Femur (tissue), 1 donor: ENCODE results near the gene ITGB1.

Source experiments
- DNase-seq: peaks from one replicate; pipeline ENCODE4 v3.0.0-alpha.2; 2017

The ITGB1 gene

GRCh38 chr10:32954545-32955298 is 3.3 kb downstream of the ITGB1 start:
- DNase-seq, result no peak

- DNase-seq, result no peak
Measured at GRCh38 chr10:32954080-32954479, 4.0 kb downstream of the ITGB1 start.

DNA sequence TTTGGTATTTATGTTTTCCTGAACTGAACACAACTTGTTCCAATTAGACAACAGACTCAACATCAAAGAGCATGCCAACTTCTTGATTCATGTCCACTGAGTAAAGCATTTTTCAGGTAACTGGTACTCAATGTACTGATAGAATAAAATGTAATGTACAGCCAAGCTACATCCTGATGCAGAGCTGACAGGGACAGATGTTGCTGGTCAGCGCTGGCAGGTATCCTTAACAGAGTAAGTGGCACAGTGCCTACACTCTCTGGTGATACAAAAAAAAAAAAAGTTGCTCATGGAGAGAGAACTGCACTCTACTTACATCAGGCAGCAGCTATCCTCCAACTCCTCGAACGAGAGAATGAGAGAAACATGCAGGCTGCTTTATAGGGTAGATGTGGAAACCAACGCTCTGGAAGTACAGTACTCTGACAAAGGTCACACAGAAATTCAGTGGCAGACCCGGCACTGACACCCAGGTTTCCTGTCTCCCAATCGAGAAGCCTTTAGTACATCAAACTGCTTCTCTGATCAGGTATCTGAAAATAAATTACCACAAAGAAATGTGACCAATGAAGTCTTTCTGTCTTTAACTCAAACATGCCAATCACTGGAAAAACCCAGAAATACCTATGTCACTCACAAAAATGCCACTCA is 4.6 kb downstream of the ITGB1 start:
- no peak for DNase-seq

- DNase-seq, result no peak
Measured at GRCh38 chr10:32952541-32953276, 5.3 kb downstream of the ITGB1 start.

- no peak for DNase-seq
Measured at GRCh38 chr10:32952094-32952493, 5.9 kb downstream of the ITGB1 start.

DNA sequence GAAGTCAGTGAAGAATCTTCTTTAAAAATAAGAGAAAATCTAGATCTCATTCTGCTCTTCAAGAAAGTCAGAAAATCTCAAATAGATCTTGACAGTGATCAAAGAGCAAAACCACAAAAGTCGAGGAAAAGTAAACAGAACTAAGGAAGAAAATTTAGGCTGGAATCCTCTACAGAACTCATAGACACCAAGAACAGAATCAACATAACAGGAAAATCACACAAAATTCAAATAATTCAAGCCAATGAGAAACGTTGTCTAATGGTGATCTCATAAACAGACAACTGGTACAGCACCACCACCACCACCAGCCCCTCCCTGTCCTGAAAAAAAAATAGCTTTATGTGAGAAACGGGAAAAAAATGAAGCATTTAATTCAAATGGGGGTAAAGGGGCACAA is 6.9 kb downstream of the ITGB1 start:
- no peak for DNase-seq

DNA sequence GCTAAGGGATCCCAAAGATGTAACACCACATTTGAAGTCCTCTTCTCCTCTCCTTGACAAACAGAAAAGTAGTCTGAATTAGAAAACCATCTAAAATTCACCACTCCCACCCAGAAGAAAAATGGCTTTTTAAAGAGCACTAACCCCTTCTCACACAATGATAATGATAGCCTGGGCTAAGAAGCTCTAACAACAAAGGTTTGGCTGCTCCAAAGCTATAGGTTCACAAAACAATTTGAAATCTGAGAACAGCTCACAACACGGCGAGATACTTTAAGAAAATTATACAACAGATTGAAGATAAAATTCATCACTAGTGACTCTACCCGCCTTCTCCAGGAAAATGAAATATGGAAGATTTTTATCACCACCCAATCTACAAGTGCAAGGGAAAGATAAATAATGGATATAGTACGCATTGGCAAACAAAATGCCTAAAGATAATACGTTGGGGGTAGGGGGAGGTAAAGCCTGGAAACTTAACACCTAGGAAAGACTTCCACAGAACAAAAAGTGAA is 7.4 kb downstream of the ITGB1 start:
- no peak for DNase-seq

GRCh38 chr10:32949221-32949678 is 8.8 kb downstream of the ITGB1 start:
- DNase-seq, result no peak

DNA sequence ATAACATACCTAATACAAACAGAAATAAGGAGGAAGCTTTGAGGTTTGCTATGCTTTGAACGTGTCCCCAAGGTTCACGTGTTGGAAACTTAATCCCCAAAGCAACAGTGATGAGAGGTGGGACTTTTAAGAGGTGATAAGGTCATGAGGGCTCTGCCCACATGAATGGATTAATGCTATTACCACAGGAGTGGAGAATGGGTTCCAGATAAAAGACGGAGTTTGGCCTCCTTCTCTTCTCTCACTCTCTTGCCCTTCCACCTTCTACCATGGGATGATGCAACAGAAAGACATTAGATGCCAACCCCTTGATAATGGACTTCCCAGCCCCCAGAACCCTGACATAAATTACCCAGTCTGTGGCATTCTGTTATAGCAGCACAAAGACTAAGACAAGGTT is 9.6 kb downstream of the ITGB1 start:
- no peak for DNase-seq

DNA sequence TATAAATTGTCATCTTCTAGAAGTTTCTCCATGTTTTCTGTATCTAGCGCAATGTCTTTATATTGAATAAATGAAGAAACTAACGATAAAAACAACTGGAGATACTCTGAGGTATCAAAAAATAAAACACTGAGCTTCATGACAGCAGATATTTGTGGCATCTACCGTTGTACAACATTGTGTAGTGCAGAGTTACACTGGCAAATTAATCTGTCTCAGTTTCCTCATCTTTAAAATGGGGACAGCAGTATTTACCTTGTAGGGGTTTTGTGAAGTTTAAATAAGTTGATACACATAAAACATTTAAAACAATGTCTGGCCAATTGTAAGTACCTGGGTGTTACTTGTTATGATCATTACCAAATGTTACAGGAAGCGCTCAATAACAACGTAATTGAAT is 10.4 kb downstream of the ITGB1 start:
- DNase-seq, result no peak

- no peak for DNase-seq
Measured at GRCh38 chr10:32946108-32946507, 11.9 kb downstream of the ITGB1 start.

GRCh38 chr10:32943854-32944661 is 14.0 kb downstream of the ITGB1 start:
- DNase-seq, result no peak

- no peak for DNase-seq
Measured at GRCh38 chr10:32943395-32943794, 14.6 kb downstream of the ITGB1 start.

GRCh38 chr10:32942081-32942480 is 15.9 kb downstream of the ITGB1 start:
- DNase-seq, result no peak

DNA sequence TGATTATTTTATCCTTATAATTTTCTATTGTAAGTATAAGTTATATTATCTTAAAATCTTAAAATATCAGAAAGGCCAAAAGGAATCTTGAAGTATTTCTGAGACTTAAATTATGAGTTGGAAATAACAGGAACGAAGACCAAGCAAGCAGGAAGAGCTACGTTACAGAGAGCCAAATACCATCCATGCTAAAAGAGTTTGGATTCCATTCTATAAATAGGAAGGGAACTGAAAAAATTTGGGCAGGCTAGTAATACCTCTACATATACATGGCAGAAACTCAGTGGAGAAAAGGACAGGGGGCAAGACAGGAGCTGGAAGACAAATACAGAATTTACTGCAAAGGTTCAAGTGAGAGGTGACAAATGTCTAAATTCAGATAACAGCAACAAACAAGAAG is 16.7 kb downstream of the ITGB1 start:
- DNase-seq, result no peak

DNA sequence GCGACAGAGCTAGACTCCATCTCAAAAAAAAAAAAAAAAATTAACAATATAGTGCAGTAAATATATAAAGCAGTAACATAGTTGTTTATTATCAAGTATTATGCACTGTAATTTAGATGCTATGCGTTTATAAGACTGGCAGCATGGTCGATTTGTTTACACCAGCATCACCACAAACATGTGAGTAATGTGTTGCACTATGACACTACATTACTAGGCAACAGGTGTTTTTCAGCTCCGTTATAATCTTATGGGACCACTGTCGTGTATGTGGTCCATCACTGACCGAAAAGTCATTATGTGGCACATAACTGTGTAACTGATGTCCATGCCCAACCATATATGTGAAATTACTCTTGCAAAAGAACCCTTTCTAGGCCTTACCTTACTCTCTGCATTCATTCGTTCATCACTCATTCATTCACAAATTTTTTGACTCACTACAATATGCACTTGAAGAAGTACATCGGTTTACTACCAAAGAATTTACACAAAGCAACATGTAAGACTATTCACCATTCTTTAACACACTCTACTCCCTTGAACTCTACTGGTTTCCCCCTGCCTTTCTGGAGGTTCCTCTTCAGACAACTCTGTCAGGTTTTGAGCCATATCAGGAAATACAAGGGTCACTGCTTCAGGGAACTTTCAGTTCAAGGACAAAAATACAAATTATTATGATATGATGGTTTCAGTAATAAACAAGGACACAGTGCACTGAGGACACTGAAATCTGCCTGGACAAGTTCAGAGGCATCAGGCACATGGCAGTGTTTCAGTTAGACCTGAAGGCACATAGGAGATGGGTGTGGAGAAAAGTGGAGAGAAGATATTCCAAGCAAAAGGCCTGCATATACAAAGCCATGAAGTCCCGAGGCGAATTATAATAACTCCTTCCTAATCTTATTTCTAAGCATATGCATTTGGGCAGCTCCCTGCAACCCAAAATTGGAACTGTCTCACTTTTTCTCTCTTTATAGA is 17.4 kb downstream of the ITGB1 start:
- DNase-seq, result no peak

DNA sequence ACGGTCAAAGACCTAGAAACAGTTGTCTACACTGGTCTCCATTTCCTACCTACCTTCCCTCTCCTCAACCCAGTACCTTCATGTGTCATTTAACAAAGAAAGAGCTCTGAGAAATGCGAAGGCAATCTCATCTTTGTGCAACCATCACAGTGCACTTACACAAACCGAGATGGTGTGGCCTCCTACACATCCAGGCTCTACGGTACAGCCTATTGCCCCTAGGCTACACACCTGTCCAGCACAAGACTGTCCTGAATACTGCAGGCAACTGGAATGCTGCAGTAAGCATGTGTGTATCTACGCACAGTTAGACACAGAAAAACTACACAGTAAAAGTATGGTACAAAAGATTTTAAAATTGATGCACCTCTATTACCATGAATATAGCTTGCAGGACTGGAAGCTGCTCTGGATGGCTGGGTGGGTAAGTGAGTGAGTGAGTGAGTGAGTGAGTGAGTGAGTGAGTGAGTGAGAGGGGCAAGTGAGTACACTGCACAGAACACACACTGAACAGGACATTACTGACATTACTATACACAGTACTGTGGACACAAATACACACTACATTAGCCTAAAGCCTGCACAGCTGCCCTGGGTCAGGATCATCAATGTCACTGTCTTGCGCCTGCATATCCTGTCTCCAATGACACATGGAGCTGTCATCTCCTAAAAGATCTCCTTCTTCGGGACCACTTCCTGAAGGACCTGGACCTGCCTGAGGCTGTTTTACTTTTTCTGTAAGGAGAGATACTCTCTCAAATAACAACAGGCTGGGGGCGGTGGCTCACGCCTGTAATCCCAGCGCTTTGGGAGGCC is 18.5 kb downstream of the ITGB1 start:
- DNase-seq, result no peak

DNA sequence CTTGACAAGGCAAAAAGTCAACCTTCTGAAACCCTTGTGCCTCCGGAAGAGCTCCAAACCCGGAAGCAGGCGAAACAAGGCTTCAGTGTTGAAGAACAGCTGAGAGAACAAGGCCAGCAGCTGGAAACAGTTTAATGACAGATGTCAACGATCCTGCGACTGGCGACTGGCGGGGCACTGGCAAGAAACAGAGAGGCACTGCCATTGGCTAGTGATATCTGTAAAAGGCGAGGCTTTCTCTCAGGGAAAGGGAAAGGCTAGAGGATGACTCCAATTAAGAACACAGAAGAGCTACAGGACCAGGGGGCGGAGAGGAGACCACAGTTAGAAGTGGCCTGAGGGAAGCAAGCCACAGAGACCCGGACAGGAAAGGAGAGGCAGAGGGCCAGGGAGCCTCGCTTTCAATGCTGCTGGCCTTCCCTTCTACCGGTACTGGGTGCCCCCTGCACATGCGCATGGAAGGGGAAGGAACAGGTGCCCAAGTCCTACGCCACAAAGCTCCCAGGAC is 19.4 kb downstream of the ITGB1 start:
- peak; percentile 61 for DNase-seq

DNA sequence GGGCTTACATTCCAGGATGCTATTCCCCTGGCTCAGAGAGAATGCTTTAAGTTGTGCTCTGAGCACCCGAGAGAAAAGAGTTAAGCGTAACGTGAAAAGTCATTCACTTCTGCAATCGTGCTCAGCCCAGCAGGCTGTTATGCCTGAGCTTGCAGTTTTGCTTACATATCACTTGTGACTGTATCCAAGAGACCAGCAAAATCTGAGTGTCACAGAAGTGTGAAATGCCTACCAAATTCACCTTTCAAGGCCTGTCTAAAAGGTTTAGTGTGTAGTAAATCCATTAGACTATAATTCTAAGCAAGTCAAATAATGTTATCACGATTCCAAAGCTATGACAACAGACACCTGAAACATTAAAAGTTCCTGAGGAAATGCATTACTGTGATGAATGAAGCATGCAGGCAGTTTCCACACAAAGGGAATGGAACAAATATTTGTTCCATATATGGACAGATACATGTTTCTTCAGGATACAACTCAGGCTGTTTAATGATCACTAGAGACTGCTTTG is 20.1 kb downstream of the ITGB1 start:
- DNase-seq, result peak; percentile 32

- no peak for DNase-seq
Measured at GRCh38 chr10:32932225-32932729, 25.8 kb downstream of the ITGB1 start.
